SHP77 (cell line): ENCODE measurements around the gene GPC6.
"Not testable (repeated sequence)": the region's sequence is repeated elsewhere in the genome, so short reads cannot be mapped to it uniquely, and the experiment has no call there.

Experiments used
- DNase-seq, 2 experiments: peaks; one replicate each; lab custom pipeline; 2025; lab: John Stamatoyannopoulos, UW

GPC6 gene

DNA sequence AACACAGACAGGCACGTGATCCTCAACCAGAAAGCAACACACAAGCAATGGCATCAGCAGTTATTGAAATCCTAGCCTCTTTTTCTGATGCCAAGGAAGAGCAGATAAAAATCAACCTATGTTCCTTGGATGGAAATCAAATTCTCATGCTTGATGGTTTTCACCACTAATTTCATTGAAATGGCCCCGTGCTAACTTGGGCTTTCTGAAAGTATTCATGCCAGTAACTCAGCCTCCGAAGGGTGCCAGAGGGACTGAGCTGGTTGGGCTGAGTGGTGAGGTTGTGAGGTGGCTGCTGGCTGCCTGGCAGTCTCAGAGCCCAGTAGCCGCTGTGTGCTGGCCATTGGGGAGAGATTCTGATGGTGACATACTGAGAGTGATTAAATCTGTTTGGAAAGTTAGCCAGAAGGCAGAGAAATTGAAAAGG, 943.6 kb downstream of the GPC6 start:
- DNase-seq: no peak

GRCh38 chr13:94172416-94172815, 945.8 kb downstream of the GPC6 start:
- no peak for DNase-seq

- DNase-seq: no peak
Measured at GRCh38 chr13:94173312-94173854, 946.8 kb downstream of the GPC6 start.

- DNase-seq: no peak
Measured at GRCh38 chr13:94174009-94174408, 947.4 kb downstream of the GPC6 start.

DNA sequence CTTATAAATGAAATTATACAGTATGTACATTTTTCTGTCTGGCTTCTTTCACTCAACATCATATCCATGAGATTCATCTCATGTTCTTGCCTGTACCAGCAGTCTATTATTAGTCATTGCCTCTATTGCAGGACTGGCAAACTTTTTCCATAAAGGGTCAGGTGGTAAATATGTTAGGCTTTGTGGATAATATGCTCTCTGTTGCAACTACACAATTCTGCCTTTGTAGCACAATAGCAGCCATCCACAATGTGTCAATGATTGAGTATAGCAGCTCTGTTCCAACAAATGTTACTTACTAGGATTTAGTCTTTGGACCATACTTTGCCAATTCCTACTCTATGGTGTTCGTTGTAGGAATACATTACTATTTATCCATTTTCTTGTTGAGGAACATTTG, 948.5 kb downstream of the GPC6 start:
- DNase-seq: no peak

GRCh38 chr13:94176561-94176960, 950.0 kb downstream of the GPC6 start:
- DNase-seq: no peak

DNA sequence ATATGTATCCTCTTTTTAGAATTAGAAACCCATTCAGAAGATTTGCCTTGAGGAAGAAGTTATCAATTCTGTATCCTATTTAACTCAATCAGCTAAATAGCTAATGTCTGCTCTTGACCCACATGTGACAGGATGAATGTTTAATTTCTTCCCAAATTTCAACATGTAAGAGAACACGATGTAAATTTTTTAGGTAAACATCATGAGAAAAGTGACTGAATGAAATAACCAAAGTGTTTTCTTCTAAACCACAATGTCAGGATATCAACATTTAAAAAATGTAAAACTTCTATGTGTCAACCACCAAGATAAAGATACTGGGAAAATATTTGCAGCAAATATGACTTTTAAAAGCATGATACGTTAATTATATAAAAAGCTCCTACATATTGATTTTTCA, 950.4 kb downstream of the GPC6 start:
- DNase-seq: no peak

DNA sequence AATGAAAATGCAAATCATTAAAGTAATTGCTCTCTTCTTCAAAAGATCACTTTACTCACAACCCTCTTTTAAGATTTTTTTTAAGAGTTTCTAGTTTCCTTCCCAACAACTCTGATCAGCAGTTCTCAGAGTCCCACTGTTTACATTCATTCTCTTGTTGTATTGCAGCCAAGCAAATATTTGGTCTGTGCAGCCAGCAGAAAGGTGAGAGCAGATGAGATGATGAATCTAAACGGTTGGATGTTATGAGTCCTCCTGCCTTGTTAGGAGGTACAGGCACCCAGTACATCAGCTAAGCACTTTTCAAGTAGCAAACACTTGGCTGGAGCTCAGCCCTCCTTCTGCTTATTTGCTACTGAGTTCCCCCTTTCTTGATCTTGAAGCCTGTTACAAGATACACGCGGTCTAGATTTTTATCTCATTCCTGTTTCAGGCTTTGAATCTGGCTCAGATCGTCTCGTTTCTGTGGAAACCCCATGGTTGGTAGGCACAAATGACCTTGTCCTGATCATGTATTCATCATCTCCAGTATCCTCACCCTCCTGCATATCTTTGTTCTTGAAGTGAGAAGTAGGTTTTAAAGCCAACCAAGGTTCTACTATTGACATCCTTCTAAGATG, 952.1 kb downstream of the GPC6 start:
- peak; percentile 80 to 88 for DNase-seq

DNA sequence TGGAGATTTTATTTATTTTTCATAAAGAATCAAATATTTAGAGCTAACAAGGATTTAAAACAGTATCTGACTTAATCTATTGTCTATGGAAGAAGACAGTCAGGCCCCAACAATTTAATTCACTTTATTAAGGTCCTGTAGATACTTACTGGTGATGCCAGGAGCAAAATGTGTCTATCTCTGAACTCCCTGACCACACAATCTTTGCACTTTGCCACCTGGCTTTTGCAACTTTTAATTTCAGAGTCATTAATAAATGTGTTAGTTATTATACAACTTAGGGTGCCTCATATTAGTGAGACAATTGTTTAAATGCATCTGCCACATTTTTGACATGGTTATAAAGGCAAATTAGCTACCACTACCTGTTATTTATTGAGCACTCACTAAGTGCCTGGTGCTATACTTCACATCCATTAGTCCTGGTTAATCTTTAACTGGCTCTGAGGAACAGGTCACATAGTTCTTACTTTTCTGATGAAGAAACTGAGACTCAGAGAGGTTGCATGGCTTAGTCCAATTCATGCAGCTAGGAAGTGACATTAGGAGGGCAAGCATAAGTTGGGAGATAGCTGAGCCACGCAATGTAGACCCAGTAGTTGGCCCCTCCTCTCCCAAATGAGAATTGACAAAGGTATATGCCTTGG, 955.0 kb downstream of the GPC6 start:
- DNase-seq: no peak

- no peak for DNase-seq
Measured at GRCh38 chr13:94182185-94182761, 955.7 kb downstream of the GPC6 start.

DNA sequence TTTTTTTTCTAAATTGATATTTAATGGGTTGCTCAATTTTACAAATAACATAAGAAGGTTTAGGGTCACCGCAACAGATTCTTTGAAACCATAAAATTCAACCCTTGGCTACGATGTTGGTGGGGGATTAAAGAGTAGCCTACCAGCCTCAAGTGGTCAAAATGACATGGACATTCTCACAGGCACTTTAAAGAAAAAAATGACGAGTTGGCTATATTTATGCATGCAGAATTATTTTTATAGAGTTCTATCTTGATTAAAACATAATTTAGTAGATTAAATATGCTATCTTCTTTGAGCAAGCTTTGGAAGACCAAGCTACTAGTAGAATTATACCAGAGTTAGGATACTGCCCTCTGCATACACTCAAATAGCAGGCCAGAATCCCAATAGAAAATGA, 959.9 kb downstream of the GPC6 start:
- no peak for DNase-seq

DNA sequence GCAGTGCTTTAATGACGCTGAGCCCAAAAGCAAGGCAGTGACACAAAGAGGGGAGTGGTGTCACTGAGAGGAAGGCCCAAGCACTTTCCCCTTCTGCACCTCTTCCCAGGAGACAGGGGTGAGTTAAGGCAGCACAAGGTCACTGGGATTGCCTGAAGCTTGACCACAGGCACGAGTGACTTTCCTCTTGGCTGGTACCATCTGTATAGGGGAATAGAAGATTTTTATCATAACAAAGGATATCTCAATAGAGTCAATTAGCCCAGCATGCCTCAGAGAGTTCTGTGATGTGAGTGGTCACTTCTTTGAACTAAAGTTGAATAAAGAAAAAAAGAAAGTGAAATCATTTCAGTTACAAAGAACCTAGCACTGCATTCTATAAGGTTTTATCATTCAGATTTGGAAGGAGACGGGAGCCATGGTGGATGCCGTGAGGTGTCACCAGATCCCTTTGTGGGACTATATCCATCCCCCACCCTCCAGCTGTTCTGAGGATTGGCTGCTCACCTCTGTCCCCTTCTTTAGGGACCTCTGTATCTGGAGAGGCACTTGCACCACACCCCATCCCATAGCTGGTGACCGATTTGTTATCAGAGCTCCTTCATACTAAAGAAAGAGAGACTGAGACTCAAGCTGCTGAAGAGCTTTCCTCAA, 961.7 kb downstream of the GPC6 start:
- no peak for DNase-seq

GRCh38 chr13:94192431-94192975, 965.9 kb downstream of the GPC6 start:
- peak; percentile 52 to 68 for DNase-seq

DNA sequence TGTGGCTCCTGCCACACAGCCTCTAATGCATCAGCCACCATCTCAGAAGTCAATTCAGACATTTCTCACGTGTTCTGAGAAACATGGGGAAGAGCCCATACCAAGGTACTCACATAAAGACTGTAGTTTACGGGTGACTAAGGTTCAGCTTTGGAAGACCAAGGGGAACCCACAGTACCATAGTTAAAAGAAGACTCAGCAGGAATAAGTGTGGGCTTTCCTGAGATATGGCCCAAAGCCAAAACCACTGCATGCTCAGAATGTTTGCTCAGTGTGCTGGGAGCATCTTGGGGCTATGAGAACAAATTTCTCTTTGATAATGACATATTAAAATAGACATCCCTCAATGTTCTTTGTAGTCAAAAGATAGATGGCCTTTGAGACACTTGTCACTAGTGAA, 969.1 kb downstream of the GPC6 start:
- DNase-seq: no peak

DNA sequence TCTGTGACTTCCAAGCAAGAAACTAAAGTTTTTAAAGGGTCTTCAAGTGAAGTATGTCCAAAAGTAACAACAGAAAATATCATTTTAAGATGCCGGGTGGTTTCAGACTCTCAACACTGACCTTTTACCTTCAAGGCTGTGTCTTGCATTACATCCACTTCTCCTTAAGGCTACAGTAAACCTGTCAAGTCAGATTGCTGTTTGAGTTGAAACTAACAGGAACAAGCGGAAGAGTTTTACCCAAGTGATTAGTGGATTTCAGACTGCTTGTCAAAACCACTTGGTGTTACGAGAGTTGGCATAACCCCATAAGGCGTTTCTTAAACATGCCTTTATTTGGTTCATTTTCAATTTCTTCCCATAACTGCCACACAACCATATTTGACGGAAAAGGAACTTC, 969.8 kb downstream of the GPC6 start:
- no peak for DNase-seq

DNA sequence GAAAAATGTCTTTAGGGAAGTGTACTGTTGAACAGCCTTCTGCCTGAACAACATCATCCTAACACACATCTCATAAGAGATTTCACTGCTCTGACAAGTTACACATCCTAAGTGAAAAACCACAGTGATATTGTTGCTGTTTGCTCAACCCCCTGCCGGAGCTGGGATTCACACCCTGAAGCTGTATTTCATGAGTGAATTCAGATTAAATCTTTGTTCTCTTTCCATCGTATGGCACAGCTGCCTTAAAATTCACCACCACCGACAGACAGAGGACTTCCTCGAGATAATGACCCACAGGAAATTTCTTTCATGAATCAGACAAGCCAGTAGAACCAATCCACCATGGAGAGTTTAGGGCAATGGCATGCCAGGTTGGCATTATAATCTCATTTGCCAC, 972.1 kb downstream of the GPC6 start:
- DNase-seq: no peak

- no peak for DNase-seq
Measured at GRCh38 chr13:94199135-94199534, 972.5 kb downstream of the GPC6 start.

DNA sequence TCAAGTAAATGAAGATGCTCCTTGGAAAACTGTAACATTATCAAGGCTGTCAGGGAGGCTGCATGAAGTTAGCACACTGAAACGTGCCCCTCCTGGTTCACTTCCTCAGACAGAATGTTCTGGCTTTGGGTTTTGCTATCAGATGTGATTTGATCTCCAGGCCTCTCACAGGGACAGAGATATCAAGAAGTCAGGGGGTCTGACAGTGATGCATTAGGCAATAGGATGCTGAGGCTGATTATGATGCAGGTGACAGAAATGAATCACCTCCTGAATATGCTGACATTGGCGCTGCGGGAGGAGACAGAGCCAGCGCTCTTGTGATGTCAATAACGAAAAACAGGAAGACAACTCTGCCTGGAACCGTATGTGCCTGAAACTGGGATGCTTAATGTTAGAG, 974.4 kb downstream of the GPC6 start:
- no peak for DNase-seq

DNA sequence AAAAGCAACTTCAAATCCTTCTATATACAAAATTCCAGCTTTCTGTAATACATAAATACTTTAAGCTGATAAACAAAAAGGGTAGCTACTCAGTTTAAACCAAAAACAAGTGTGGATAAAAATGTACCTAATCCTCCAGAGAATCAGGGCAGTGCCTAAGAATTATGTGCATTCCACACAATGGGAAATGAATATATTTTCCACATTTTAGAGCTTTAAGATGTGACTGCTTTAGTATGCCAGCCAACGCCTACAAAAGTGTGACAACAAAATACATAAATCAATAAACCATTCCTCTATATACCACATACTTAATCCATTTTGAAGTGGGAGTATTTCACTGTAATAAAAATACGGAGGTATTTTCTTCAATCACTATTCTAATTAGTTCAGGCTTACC, 977.6 kb downstream of the GPC6 start:
- no peak for DNase-seq

- DNase-seq: no peak
Measured at GRCh38 chr13:94204946-94205345, 978.3 kb downstream of the GPC6 start.

DNA sequence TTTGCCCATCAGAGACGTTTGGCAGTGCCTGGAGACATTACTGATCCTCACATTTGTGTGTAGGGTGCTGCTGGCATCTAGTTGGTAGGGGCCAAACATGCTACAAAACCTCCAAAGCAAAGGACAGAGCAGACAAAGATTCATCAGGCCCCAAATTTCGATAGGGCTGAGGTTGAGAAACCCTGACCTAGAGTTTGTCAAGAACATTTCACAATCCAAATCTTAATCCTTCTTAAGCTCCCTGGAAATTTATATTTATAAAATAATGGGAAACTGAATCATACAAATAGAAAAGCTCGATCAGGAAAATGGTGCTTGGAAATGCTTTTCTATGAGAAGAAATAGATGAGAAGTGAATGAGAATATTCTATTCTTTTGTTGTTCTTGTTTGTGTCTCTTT, 979.3 kb downstream of the GPC6 start:
- DNase-seq: no peak

GRCh38 chr13:94209117-94209516, 982.5 kb downstream of the GPC6 start:
- no peak for DNase-seq

DNA sequence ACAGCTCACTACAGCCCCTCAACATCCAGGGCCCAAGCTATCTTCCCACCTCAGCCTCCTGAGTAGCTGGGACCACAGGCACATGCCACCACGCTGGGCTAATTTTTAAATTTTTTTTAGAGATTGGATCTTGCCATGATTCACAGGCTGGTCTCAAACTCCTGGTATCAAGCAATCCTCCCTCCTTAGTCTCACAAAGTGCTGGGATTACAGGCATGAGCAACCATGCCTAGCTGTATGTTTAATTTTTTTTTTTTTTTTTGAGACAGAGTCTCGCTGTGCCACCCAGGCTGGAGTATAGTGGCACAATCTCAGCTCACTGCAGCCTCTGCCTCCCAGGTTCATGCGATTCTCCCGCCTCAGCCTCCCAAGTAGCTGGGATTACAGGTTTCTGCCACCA, 983.3 kb downstream of the GPC6 start:
- DNase-seq: not testable (repeated sequence)
